SK-N-SH treated with all-trans-retinoic acid at 6 μM for 48 hours (cell line): ENCODE results near the gene INO80B.
A peak's percentile ranks its signal among the peaks of the same experiment; 100 is the strongest.
"Not testable (repeated sequence)": the region's sequence is repeated elsewhere in the genome, so short reads cannot be mapped to it uniquely, and the experiment has no call there.

Experiments
- ATAC-seq: fragments of 200-7000 bp; cut with Tn5 transposase; 3 replicates; pipeline ENCODE4 v1.9.1; 2020; ENCODE audit warnings: mild to moderate bottlenecking, moderate library complexity
- BACH2 ChIP-seq: fragments of 250-450 bp; sonication (Bioruptor Pico); IDR thresholded peaks from 2 replicates; pipeline ENCODE4 v1.9.0; 2021; ENCODE audit warnings: mild to moderate bottlenecking, borderline replicate concordance
- CSDC2 ChIP-seq: fragments of 250-450 bp; sonication (Bioruptor Pico); IDR thresholded peaks from 2 replicates; pipeline ENCODE4 v1.5.0; 2020; ENCODE audit warnings: mild to moderate bottlenecking, moderate library complexity
- ESRRG ChIP-seq: fragments of 250-450 bp; sonication (Bioruptor Pico); IDR thresholded peaks from 2 replicates; pipeline ENCODE4 v1.6.1; 2021; ENCODE audit warnings: mild to moderate bottlenecking
- GLIS3 ChIP-seq: fragments of 250-450 bp; sonication (Bioruptor Pico); IDR thresholded peaks from 2 replicates; pipeline ENCODE4 v1.5.0; 2020; ENCODE audit warnings: mild to moderate bottlenecking, moderate library complexity
- ISL1 ChIP-seq: fragments of 250-450 bp; sonication (Bioruptor Pico); IDR thresholded peaks from 2 replicates; pipeline ENCODE4 v2.1.2; 2022; ENCODE audit warnings: mild to moderate bottlenecking, moderate library complexity
- OSR1 ChIP-seq: fragments of 250-450 bp; sonication (Bioruptor Pico); IDR thresholded peaks from 2 replicates; pipeline ENCODE4 v1.8.0; 2022; ENCODE audit warnings: moderate library complexity, mild to moderate bottlenecking, inconsistent platforms
- POU6F1 ChIP-seq: fragments of 250-450 bp; sonication (Bioruptor Pico); IDR thresholded peaks from 2 replicates; pipeline ENCODE4 v1.8.0; 2021; ENCODE audit warnings: low read depth, mild to moderate bottlenecking, moderate library complexity, borderline replicate concordance
- PPARA ChIP-seq: fragments of 250-450 bp; sonication (Bioruptor Pico); IDR thresholded peaks from 2 replicates; pipeline ENCODE4 v1.5.0; 2020; ENCODE audit warnings: mild to moderate bottlenecking, borderline replicate concordance
- RARB ChIP-seq: fragments of 250-450 bp; sonication (Bioruptor Pico); IDR thresholded peaks from 2 replicates; pipeline ENCODE4 v1.8.0; 2021; ENCODE audit warnings: mild to moderate bottlenecking, moderate library complexity
- SNAI2 ChIP-seq: fragments of 250-450 bp; sonication (Bioruptor Pico); IDR thresholded peaks from 2 replicates; pipeline ENCODE4 v1.5.0; 2020; ENCODE audit warnings: mild to moderate bottlenecking, moderate library complexity
- TOX ChIP-seq: fragments of 250-450 bp; sonication (Bioruptor Pico); IDR thresholded peaks from 2 replicates; pipeline ENCODE4 v1.8.0; 2021; ENCODE audit warnings: mild to moderate bottlenecking, moderate library complexity, borderline replicate concordance
- ZFP3 ChIP-seq: fragments of 250-450 bp; sonication (Bioruptor Pico); IDR thresholded peaks from 2 replicates; pipeline ENCODE4 v1.5.0; 2020; ENCODE audit warnings: mild to moderate bottlenecking, moderate library complexity
- ZFP30 ChIP-seq: fragments of 450-650 bp; formaldehyde crosslinking; IDR thresholded peaks from 2 replicates; pipeline ENCODE4 v1.5.0; 2022; ENCODE audit warnings: mild to moderate bottlenecking, moderate library complexity
- ZNF565 ChIP-seq: fragments of 450-650 bp; formaldehyde crosslinking; conservative IDR thresholded peaks from 2 replicates; pipeline ENCODE4 v1.5.0; 2020; ENCODE audit warnings: low read depth, mild to moderate bottlenecking, moderate library complexity
- ZNF70 ChIP-seq: fragments of 450-650 bp; formaldehyde crosslinking; IDR thresholded peaks from 2 replicates; pipeline ENCODE4 v1.5.0; 2020; ENCODE audit warnings: mild to moderate bottlenecking, moderate library complexity
- TF ChIP-seq, protein P1 (sequence below): fragments of 250-450 bp; sonication (Bioruptor Pico); IDR thresholded peaks from 2 replicates; pipeline ENCODE4 v1.5.0; 2020; ENCODE audit warnings: mild to moderate bottlenecking, moderate library complexity
- TF ChIP-seq, protein P2 (sequence below): fragments of 250-450 bp; sonication (Bioruptor Pico); IDR thresholded peaks from 2 replicates; pipeline ENCODE4 v1.8.0; 2020; ENCODE audit warnings: mild to moderate bottlenecking, moderate library complexity, borderline replicate concordance

The INO80B gene

GRCh38 chr2:74462054-74462785, 7.3 kb downstream of the INO80B start (continued):
- TF ChIP-seq, protein P1, sequence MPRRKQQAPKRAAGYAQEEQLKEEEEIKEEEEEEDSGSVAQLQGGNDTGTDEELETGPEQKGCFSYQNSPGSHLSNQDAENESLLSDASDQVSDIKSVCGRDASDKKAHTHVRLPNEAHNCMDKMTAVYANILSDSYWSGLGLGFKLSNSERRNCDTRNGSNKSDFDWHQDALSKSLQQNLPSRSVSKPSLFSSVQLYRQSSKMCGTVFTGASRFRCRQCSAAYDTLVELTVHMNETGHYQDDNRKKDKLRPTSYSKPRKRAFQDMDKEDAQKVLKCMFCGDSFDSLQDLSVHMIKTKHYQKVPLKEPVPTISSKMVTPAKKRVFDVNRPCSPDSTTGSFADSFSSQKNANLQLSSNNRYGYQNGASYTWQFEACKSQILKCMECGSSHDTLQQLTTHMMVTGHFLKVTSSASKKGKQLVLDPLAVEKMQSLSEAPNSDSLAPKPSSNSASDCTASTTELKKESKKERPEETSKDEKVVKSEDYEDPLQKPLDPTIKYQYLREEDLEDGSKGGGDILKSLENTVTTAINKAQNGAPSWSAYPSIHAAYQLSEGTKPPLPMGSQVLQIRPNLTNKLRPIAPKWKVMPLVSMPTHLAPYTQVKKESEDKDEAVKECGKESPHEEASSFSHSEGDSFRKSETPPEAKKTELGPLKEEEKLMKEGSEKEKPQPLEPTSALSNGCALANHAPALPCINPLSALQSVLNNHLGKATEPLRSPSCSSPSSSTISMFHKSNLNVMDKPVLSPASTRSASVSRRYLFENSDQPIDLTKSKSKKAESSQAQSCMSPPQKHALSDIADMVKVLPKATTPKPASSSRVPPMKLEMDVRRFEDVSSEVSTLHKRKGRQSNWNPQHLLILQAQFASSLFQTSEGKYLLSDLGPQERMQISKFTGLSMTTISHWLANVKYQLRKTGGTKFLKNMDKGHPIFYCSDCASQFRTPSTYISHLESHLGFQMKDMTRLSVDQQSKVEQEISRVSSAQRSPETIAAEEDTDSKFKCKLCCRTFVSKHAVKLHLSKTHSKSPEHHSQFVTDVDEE (CRISPR knock-in tag) = no peak
- no peak for TF ChIP-seq TOX (CRISPR knock-in tag)

GRCh38 chr2:74462786-74463105, 7.9 kb downstream of the INO80B start:
- TF ChIP-seq ZNF565 (CRISPR knock-in tag) = no peak
- no peak for ATAC-seq

GRCh38 chr2:74464406-74464805, 9.5 kb downstream of the INO80B start:
- no peak for TF ChIP-seq GLIS3 (CRISPR knock-in tag)
- no peak for TF ChIP-seq POU6F1 (CRISPR knock-in tag)
- no peak for TF ChIP-seq SNAI2 (CRISPR knock-in tag)
- no peak for TF ChIP-seq BACH2
- no peak for TF ChIP-seq ZNF565 (CRISPR knock-in tag)
- TF ChIP-seq, protein P2, sequence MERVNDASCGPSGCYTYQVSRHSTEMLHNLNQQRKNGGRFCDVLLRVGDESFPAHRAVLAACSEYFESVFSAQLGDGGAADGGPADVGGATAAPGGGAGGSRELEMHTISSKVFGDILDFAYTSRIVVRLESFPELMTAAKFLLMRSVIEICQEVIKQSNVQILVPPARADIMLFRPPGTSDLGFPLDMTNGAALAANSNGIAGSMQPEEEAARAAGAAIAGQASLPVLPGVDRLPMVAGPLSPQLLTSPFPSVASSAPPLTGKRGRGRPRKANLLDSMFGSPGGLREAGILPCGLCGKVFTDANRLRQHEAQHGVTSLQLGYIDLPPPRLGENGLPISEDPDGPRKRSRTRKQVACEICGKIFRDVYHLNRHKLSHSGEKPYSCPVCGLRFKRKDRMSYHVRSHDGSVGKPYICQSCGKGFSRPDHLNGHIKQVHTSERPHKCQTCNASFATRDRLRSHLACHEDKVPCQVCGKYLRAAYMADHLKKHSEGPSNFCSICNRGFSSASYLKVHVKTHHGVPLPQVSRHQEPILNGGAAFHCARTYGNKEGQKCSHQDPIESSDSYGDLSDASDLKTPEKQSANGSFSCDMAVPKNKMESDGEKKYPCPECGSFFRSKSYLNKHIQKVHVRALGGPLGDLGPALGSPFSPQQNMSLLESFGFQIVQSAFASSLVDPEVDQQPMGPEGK (CRISPR knock-in tag) = no peak
- peak; percentile 16 for ATAC-seq

DNA sequence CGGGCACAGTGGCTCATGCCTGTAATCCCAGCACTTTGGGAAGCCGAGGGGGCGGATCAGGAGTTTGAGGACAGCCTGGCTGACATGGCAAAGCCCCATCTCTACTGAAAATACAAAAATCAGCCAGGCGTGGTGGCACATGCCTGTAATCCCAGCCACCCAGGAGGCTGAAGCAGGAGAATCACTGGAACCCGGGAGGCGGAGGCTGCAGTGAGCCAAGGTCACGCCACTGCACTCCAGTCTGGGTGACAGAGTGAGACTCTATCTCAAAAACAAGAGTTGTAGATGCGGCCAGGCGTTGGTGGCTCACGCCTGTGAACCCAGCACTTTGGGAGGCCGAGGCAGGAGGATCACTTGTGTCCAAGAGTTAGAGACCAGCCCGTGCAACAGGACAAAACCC, 15.9 kb downstream of the INO80B start:
- ATAC-seq = not testable (repeated sequence)

DNA sequence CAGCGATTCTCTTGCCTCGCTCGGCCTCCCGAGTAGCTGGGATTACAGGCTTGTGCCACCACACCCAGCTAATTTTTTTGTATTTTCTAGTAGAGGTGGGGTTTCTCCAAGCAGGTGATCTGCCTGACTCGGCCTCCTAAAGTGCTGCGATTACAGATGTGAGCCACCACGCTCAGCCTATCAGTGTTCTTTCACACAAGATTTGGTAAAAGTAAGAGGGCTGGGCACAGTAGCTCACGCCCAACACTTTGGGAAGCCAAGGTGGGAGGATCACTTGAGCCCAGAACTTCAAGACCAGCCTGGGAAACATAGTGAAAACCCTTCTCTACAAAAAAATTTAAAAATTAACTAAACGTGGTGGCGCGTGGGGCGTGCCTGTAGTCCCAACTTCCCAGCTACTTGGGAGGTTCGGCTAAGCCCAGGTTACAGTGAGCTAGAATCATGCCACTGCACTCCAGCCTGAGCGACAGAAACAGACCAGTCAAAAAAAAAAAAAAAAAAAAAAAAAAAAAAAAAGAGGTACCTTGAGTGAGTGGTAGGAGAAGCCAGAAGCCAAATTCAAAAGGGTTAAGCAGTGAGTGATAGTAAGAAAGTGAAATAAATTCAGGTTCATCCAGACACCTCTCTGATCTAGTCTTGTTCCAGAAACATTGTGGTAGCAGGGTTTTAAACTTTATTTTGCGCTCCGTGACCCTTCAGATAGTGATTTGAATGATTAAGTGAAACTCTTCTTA, 16.6 kb downstream of the INO80B start:
- peak; percentile 3; the same call in 2 of the 3 replicates for ATAC-seq
- no peak for TF ChIP-seq ZFP30 (CRISPR knock-in tag)
- TF ChIP-seq, protein P1 (CRISPR knock-in tag) = no peak
- TF ChIP-seq OSR1 = no peak
- no peak for TF ChIP-seq PPARA (CRISPR knock-in tag)
- no peak for TF ChIP-seq ZFP3 (CRISPR knock-in tag)
- TF ChIP-seq SNAI2 (CRISPR knock-in tag) = no peak
- TF ChIP-seq ZNF70 = no peak
- TF ChIP-seq BACH2 = no peak
- no peak for TF ChIP-seq TOX (CRISPR knock-in tag)
- TF ChIP-seq, protein P2 (CRISPR knock-in tag) = no peak
- no peak for TF ChIP-seq POU6F1 (CRISPR knock-in tag)
- TF ChIP-seq GLIS3 (CRISPR knock-in tag) = no peak
- TF ChIP-seq CSDC2 = no peak
- TF ChIP-seq ISL1 = no peak
- TF ChIP-seq ESRRG = no peak
- TF ChIP-seq RARB (CRISPR knock-in tag) = no peak
